Measurements from ENCODE around the gene FBXO38. TPM values are rescaled to one million over a fixed set of nuclear protein-coding genes. Genes with fewer than 3 reads are reported as not detected.

FBXO38 gene
- total and polyA plus RNA-seq, 12 donors, result 12.3 to 88.2 (median 41.9) TPM

DNA sequence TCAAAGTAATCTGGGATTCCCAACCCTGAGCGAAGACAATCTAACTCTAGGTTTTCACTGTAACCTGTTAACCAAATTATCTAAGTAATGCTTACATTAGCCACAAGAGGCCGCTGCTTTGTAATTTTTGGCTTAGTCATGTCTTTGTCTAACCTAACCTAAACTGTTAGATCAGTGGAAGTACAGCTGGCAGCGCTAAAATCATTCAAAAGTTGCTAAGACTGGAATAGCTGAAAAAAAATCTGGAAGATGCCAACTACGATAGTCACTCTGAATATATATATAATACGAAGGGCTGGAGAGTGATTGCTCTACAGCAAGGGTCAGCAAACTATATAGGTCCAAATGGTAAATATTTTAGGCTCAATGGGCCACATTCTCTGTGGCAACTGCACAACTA, 60.2 kb downstream of the FBXO38 start:
- peak in 6 of 7 donors; percentile 61 to 76 (median 64) for DNase-seq
- no peaks in the 10 kb centered on the region for H3K9me3 ChIP-seq (replicated peaks in 1 of 3)
- intact Hi-C loops (cut with DNase I), result loop anchor here in 1 of 2 donors (5.0 kb wide), 1 partner anchor 288 kb away; no protein-coding TSS in a partner anchor
- 21 to 27% (median 23%) methylated on average over 5 of the region's 5 CpGs for WGBS, 4 donors
- peak overlapping the region in 1 of 5 donors; percentile 6 for H3K27ac ChIP-seq
- H3K36me3 ChIP-seq (replicated peaks in 1 of 2), result peaks cover 0 to 35% of the 10 kb centered on the region in 2 donors
- H3K4me1 ChIP-seq (replicated peaks in 1 of 2), result peaks cover 0 to 3% of the 10 kb centered on the region in 2 donors
- H3K4me3 ChIP-seq, result no peak overlapping the region
- TF ChIP-seq, protein P1, sequence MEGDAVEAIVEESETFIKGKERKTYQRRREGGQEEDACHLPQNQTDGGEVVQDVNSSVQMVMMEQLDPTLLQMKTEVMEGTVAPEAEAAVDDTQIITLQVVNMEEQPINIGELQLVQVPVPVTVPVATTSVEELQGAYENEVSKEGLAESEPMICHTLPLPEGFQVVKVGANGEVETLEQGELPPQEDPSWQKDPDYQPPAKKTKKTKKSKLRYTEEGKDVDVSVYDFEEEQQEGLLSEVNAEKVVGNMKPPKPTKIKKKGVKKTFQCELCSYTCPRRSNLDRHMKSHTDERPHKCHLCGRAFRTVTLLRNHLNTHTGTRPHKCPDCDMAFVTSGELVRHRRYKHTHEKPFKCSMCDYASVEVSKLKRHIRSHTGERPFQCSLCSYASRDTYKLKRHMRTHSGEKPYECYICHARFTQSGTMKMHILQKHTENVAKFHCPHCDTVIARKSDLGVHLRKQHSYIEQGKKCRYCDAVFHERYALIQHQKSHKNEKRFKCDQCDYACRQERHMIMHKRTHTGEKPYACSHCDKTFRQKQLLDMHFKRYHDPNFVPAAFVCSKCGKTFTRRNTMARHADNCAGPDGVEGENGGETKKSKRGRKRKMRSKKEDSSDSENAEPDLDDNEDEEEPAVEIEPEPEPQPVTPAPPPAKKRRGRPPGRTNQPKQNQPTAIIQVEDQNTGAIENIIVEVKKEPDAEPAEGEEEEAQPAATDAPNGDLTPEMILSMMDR (IDR thresholded peaks at IDR 0.05), result peak; percentile 69 to 88 (median 83)
- TF ChIP-seq POLR2A (IDR thresholded peaks at IDR 0.05), result no peak
- no peaks in the 10 kb centered on the region for H3K27me3 ChIP-seq

DNA sequence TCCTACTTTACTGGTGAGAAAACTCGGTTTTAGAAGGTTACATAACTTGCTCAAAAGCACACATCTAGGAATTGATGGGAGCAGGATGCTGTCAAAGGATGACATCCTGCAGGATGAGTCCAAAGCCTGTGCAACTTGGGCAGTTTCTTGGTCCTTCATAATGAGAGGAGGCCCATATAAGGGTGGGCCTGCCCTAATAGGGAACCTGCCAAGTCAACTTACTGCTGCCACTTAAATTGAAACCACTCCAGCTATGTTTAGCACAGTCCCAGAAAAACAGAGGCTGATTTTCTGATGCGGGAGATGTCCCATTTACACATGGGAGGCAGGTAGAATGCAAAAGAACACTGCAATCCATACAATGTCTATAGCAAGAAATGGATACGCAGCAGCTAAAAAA, 61.8 kb downstream of the FBXO38 start:
- H3K4me3 ChIP-seq, result no peak overlapping the region
- intact Hi-C loops (cut with DNase I), result loop anchor here in 1 of 2 donors (5.0 kb wide), 1 partner anchor 287 kb away; no protein-coding TSS in a partner anchor
- TF ChIP-seq POLR2A (IDR thresholded peaks at IDR 0.05), result no peak
- TF ChIP-seq, protein P1 (IDR thresholded peaks at IDR 0.05), result no peak
- no peaks in the 10 kb centered on the region for H3K9me3 ChIP-seq (replicated peaks in 1 of 3)
- peaks cover 0 to 21% of the 10 kb centered on the region in 2 donors for H3K36me3 ChIP-seq (replicated peaks in 1 of 2)
- H3K27me3 ChIP-seq, result no peaks in the 10 kb centered on the region
- 55 to 89% (median 80%) methylated on average over 3 of the region's 3 CpGs for WGBS, 4 donors
- DNase-seq, result no peak
- H3K4me1 ChIP-seq (replicated peaks in 1 of 2), result no peaks in the 10 kb centered on the region
- no peak overlapping the region for H3K27ac ChIP-seq

- 85 to 88% (median 87%) methylated on average over 2 of the region's 2 CpGs for WGBS, 4 donors
- no peak overlapping the region for H3K27ac ChIP-seq
- H3K4me1 ChIP-seq (replicated peaks in 1 of 2), result no peaks in the 10 kb centered on the region
- DNase-seq, result no peak
- H3K36me3 ChIP-seq (replicated peaks in 1 of 2), result peaks cover 0 to 12% of the 10 kb centered on the region in 2 donors
- H3K4me3 ChIP-seq, result no peak overlapping the region
- intact Hi-C loops (cut with DNase I), result loop anchor here in 1 of 2 donors (5.0 kb wide), 1 partner anchor 286 kb away; no protein-coding TSS in a partner anchor
- H3K27me3 ChIP-seq, result no peaks in the 10 kb centered on the region
- H3K9me3 ChIP-seq (replicated peaks in 1 of 3), result no peaks in the 10 kb centered on the region
- TF ChIP-seq, protein P1 (IDR thresholded peaks at IDR 0.05), result no peak
- TF ChIP-seq POLR2A (IDR thresholded peaks at IDR 0.05), result no peak
These were observed 62.9 kb downstream of the FBXO38 start for GRCh38 chr5:148446611-148447010.

GRCh38 chr5:148452499-148453193, 68.9 kb downstream of the FBXO38 start:
- no peak for TF ChIP-seq POLR2A (IDR thresholded peaks at IDR 0.05)
- TF ChIP-seq, protein P1 (IDR thresholded peaks at IDR 0.05), result no peak
- DNase-seq, result no peak
- 89 to 95% (median 91%) methylated on average over 10 of the region's 10 CpGs for WGBS, 4 donors
- no peaks in the 10 kb centered on the region for H3K36me3 ChIP-seq (replicated peaks in 1 of 2)
- H3K4me1 ChIP-seq (replicated peaks in 1 of 2), result no peaks in the 10 kb centered on the region
- no peaks in the 10 kb centered on the region for H3K27me3 ChIP-seq
- H3K4me3 ChIP-seq, result no peak overlapping the region
- intact Hi-C loops (cut with DNase I), result no loop called here
- H3K27ac ChIP-seq, result no peak overlapping the region
- H3K9me3 ChIP-seq (replicated peaks in 1 of 3), result no peaks in the 10 kb centered on the region

Data from adrenal gland (tissue), 12 donors.